SIG-M5 treated with dmso at 0.1 percent for 504 hours (cell line): ENCODE measurements around the gene NRROS.

Experiments used
- DNase-seq: peaks from one replicate; lab custom pipeline; 2025; ENCODE audit not compliant: unreplicated experiment; lab: John Stamatoyannopoulos, UW

Gene NRROS

GRCh38 chr3:196677353-196677752 lies 37.9 kb downstream of the NRROS start:
- no peak for DNase-seq

GRCh38 chr3:196677931-196678330 lies 38.4 kb downstream of the NRROS start:
- DNase-seq = no peak

GRCh38 chr3:196684548-196685407 lies 45.3 kb downstream of the NRROS start:
- peak; percentile 86 for DNase-seq

GRCh38 chr3:196686436-196686835 lies 46.9 kb downstream of the NRROS start:
- DNase-seq = no peak

- peak; percentile 99 for DNase-seq
Measured at GRCh38 chr3:196688349-196688748, 48.9 kb downstream of the NRROS start.

GRCh38 chr3:196689941-196690660 lies 50.6 kb downstream of the NRROS start:
- no peak for DNase-seq

GRCh38 chr3:196691386-196691785 lies 51.9 kb downstream of the NRROS start:
- DNase-seq = peak; percentile 49

- no peak for DNase-seq
Measured at GRCh38 chr3:196694202-196694638, 54.7 kb downstream of the NRROS start.

GRCh38 chr3:196694941-196695848 lies 55.7 kb downstream of the NRROS start:
- no peak for DNase-seq

GRCh38 chr3:196695849-196696226 lies 56.3 kb downstream of the NRROS start:
- no peak for DNase-seq

- DNase-seq = no peak
Measured at GRCh38 chr3:196697270-196697669, 57.8 kb downstream of the NRROS start.

GRCh38 chr3:196699749-196700148 lies 60.3 kb downstream of the NRROS start:
- no peak for DNase-seq

GRCh38 chr3:196700801-196701200 lies 61.3 kb downstream of the NRROS start:
- DNase-seq = peak; percentile 78

- DNase-seq = no peak
Measured at GRCh38 chr3:196706327-196706726, 66.8 kb downstream of the NRROS start.

- DNase-seq = no peak
Measured at GRCh38 chr3:196706731-196707130, 67.2 kb downstream of the NRROS start.

- no peak for DNase-seq
Measured at GRCh38 chr3:196707566-196707965, 68.1 kb downstream of the NRROS start.

GRCh38 chr3:196708467-196708866 lies 69.0 kb downstream of the NRROS start:
- DNase-seq = no peak
